ENCODE measurements around the gene MANBA. TPM values are rescaled to one million over a fixed set of nuclear protein-coding genes. Genes with fewer than 3 reads are reported as not detected.

Gene MANBA
- total RNA-seq, 1 donor from 2014 or later, result 8.1 TPM

- H3K4me3 ChIP-seq (ENCODE audit: low read depth, low read length), result no peak overlapping the region
- DNase-seq (ENCODE audit: low read depth), result no peak
- TF ChIP-seq CTCF (conservative IDR thresholded peaks at IDR 0.05; ENCODE audit: low read depth, low read length), result no peak
These were observed 161.9 kb downstream of the MANBA start for GRCh38 chr4:102598762-102599374.

- TF ChIP-seq CTCF (conservative IDR thresholded peaks at IDR 0.05; ENCODE audit: low read depth, low read length), result no peak
- DNase-seq (ENCODE audit: low read depth), result no peak
- H3K4me3 ChIP-seq (ENCODE audit: low read depth, low read length), result no peak overlapping the region
These were observed 162.5 kb downstream of the MANBA start for GRCh38 chr4:102598086-102598761.

GRCh38 chr4:102596532-102596931 lies 164.2 kb downstream of the MANBA start:
- no peak for TF ChIP-seq CTCF (conservative IDR thresholded peaks at IDR 0.05; ENCODE audit: low read depth, low read length)
- DNase-seq (ENCODE audit: low read depth), result no peak
- H3K4me3 ChIP-seq (ENCODE audit: low read depth, low read length), result no peak overlapping the region

GRCh38 chr4:102594000-102594399 lies 166.8 kb downstream of the MANBA start:
- no peak for DNase-seq (ENCODE audit: low read depth)
- TF ChIP-seq CTCF (conservative IDR thresholded peaks at IDR 0.05; ENCODE audit: low read depth, low read length), result no peak
- no peak overlapping the region for H3K4me3 ChIP-seq (ENCODE audit: low read depth, low read length)

- no peak for TF ChIP-seq CTCF (conservative IDR thresholded peaks at IDR 0.05; ENCODE audit: low read depth, low read length)
- no peak for DNase-seq (ENCODE audit: low read depth)
- H3K4me3 ChIP-seq (ENCODE audit: low read depth, low read length), result no peak overlapping the region
These were observed 167.6 kb downstream of the MANBA start for GRCh38 chr4:102593147-102593546.

GRCh38 chr4:102592256-102592655 lies 168.5 kb downstream of the MANBA start:
- no peak for DNase-seq (ENCODE audit: low read depth)
- H3K4me3 ChIP-seq (ENCODE audit: low read depth, low read length), result no peak overlapping the region
- TF ChIP-seq CTCF (conservative IDR thresholded peaks at IDR 0.05; ENCODE audit: low read depth, low read length), result no peak

GRCh38 chr4:102589743-102590142 lies 171.0 kb downstream of the MANBA start:
- TF ChIP-seq CTCF (conservative IDR thresholded peaks at IDR 0.05; ENCODE audit: low read depth, low read length), result no peak
- no peak overlapping the region for H3K4me3 ChIP-seq (ENCODE audit: low read depth, low read length)
- DNase-seq (ENCODE audit: low read depth), result no peak

All from epithelial cell of proximal tubule (primary cell).